Spleen (tissue), 11 donors: ENCODE measurements around the gene VAV2. TPM values are rescaled to one million over a fixed set of nuclear protein-coding genes. Genes with fewer than 3 reads are reported as not detected.

ENCODE experiments used
- DNase-seq: peaks from one replicate; pipeline ENCODE4 v3.0.0-alpha.2; 2020
- H3K27ac ChIP-seq, 8 donors: fragments of 200-600 bp; sonication (generic) in 7 of 8; 1 replicate in 4 of 8; 2 replicates in 4 of 8; pipeline versions ENCODE4 v1.5.0 to v1.8.0; 2016 to 2021; ENCODE audit warnings: inconsistent platforms in 4 of 8, mild to moderate bottlenecking in 4 of 8, moderate library complexity in 1 of 8
- H3K27me3 ChIP-seq, 7 donors: fragments of 200-600 bp; sonication (generic) in 6 of 7; replicated peaks in 1 of 7; 1 replicate in 4 of 7; 2 replicates in 3 of 7; pipeline versions ENCODE4 v1.5.0 to v1.8.0; 2016 to 2021; ENCODE audit warnings: inconsistent platforms in 3 of 7, mild to moderate bottlenecking in 1 of 7
- H3K36me3 ChIP-seq, 6 donors: fragments of 200-600 bp; sonication (generic) in 5 of 6; 1 replicate in 4 of 6; 2 replicates in 2 of 6; pipeline versions ENCODE4 v1.5.0 to v1.8.0; 2016 to 2021; ENCODE audit warnings: inconsistent platforms in 2 of 6
- H3K4me1 ChIP-seq, 6 donors: fragments of 200-600 bp; sonication (generic) in 5 of 6; 1 replicate in 3 of 6; 2 replicates in 3 of 6; pipeline versions ENCODE4 v1.5.0 to v1.8.0; 2016 to 2021; ENCODE audit warnings: inconsistent platforms in 3 of 6
- H3K4me3 ChIP-seq, 8 donors: fragments of 200-600 bp; sonication (generic) in 7 of 8; 1 replicate in 4 of 8; 2 replicates in 4 of 8; pipeline versions ENCODE4 v1.5.0 to v1.8.0; 2016 to 2021; ENCODE audit warnings: inconsistent platforms in 4 of 8, mild to moderate bottlenecking in 4 of 8, moderate library complexity in 2 of 8
- H3K9me3 ChIP-seq, 8 donors: fragments of 200-600 bp; sonication (generic) in 7 of 8; 1 replicate in 4 of 8; 2 replicates in 4 of 8; pipeline versions ENCODE4 v1.5.0 to v1.8.0; 2016 to 2021; ENCODE audit warnings: inconsistent platforms in 4 of 8
- POLR2A ChIP-seq, 3 donors: fragments of 450-650 bp; IDR thresholded peaks; one replicate each; pipeline ENCODE4 v1.5.1; 2017; ENCODE audit warnings: antibody characterized with exemption in 3 of 3, mild to moderate bottlenecking in 1 of 3
- POLR2AphosphoS5 ChIP-seq, 3 donors: sonication (generic); formaldehyde crosslinking; IDR thresholded peaks; one replicate each; pipeline ENCODE4 v1.5.1; 2017; ENCODE audit warnings: antibody characterized with exemption in 3 of 3
- WGBS, 5 donors: extraction: QIAGEN DNeasy Blood & Tissue Kit in 3 of 5; methylation state at CpG; one replicate each; pipeline versions ENCODE4 v1.1.5 to v1.1.7; 2013 to 2018; 5-methylcytosine and 5-hydroxymethylcytosine counted together
- intact Hi-C: fragments of 100-400 bp; cut with DNase I; formaldehyde crosslinking; loops from one replicate; pipeline ENCODE4 v1.15.0; 2023; ENCODE audit warnings: low total_unique reads
- polyA plus RNA-seq, 3 donors: library from polyadenylated mRNA; stranded (reverse); fragments of 200-250 nt; gene quantifications; one replicate each; pipeline ENCODE4 v1.2.1, GENCODE V29; 2013
- total RNA-seq, 7 donors: library from RNA; depleted of rRNA in 3 of 7; stranded (reverse); fragments of >200 nt in 3 of 7; fragmentation: NEBNext Ultra II Directional in 4 of 7; extraction: Animal tissue kit (Norgen Biotek cat#: 25700) in 4 of 7; gene quantifications; one replicate each; pipeline versions ENCODE4 v1.1.0 to v1.2.1, GENCODE V29; 2016 to 2021
- TF ChIP-seq, protein P1 (sequence below), 11 experiments: fragments of 200-600 bp in 7 of 11; fragments of 450-650 bp in 4 of 11; sonication (generic) in 4 of 11; IDR thresholded peaks in 8 of 11; conservative IDR thresholded peaks in 3 of 11; 1 replicate in 7 of 11; 2 replicates in 4 of 11; pipeline versions ENCODE4 v1.4.0 to v1.8.0; 2016 to 2021; ENCODE audit warnings: antibody characterized with exemption in 11 of 11, inconsistent platforms in 4 of 11, mild to moderate bottlenecking in 1 of 11
- donor health status: healthy with polysubstance abuse.
- donor health status: DM: no; HTN: no; CAD: no; lungs with moderate emphysema.
- donor health status: DM: no; HTN: no; CAD: no.
- donor health status: Bipolar disorder and iron deficiency.
- donor health status: healthy.
- donor health status: DM: no; HTN: no; CAD: no.
- donor health status: DM: yes; HTN: yes; CAD: no.

Gene VAV2
- total and polyA plus RNA-seq, 10 donors, result 14.2 to 39.2 (median 23.3) TPM

DNA sequence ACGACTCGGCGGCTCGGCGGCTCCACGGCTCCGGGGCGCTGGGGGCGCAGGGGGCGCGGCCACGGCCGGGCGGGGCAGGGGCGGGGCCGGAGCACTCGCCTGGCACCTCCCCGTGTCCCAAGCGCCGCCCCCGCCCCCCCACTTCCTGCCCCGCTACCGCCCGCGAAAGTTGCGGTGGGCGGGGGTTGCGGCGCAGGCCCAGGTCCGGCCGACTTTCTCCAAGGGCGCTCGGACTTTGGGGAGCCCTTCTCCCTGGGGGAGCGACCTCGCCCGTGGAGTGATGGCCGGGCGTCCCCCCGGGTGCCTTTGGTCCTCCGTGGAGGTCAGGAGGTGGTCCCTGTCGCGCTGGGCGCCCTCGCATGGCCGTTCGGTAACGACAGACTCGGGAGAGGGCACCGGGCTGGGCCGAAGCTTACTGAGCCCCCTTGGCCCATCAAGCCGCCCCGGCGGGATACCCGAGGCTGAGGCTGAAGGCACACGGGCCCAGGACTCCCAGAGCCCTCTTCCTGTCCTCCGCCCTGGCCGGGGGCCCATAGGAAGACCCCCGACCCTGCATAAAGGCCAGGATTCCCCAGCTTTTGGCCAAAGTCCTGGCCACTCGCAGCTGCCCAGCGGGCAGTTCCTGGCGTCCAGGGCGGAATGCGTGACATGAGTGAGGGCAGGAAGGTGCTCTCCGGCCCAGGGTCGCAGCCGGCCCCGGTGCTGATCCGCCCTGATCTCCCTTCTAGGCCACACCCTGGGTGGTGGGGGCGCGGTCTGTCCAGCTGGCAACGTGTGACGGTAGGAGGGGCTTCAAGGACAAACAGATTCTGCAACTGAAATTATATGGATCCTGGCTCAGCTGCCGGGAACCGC lies 883 bp upstream of the VAV2 start:
- Histone ChIP-seq H3K9me3 (no peaks in the 10 kb centered on the region), H3K4me3 (peak overlapping the region; percentile 59 to 93 (median 70)), H3K27ac (peak overlapping the region; percentile 80 to 94 (median 90)), H3K36me3 (no peaks in the 10 kb centered on the region), H3K27me3 (peaks cover 0 to 84% (median 17%) of the 10 kb centered on the region in 7 donors), H3K4me1 (peaks cover 27 to 51% (median 40%) of the 10 kb centered on the region in 6 donors)
- intact Hi-C loops, result loop anchor here (5.0 kb wide), 1 partner anchor 201 kb away; no protein-coding TSS in a partner anchor
- TF ChIP-seq POLR2A (IDR thresholded peaks at IDR 0.05) (peak in 1 of 3 donors; percentile 48), POLR2AphosphoS5 (IDR thresholded peaks at IDR 0.05) (peak; percentile 78 to 86 (median 81))
- TF ChIP-seq, protein P1, sequence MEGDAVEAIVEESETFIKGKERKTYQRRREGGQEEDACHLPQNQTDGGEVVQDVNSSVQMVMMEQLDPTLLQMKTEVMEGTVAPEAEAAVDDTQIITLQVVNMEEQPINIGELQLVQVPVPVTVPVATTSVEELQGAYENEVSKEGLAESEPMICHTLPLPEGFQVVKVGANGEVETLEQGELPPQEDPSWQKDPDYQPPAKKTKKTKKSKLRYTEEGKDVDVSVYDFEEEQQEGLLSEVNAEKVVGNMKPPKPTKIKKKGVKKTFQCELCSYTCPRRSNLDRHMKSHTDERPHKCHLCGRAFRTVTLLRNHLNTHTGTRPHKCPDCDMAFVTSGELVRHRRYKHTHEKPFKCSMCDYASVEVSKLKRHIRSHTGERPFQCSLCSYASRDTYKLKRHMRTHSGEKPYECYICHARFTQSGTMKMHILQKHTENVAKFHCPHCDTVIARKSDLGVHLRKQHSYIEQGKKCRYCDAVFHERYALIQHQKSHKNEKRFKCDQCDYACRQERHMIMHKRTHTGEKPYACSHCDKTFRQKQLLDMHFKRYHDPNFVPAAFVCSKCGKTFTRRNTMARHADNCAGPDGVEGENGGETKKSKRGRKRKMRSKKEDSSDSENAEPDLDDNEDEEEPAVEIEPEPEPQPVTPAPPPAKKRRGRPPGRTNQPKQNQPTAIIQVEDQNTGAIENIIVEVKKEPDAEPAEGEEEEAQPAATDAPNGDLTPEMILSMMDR (IDR thresholded peaks at IDR 0.05 in 8 of 11, conservative IDR thresholded peaks at IDR 0.05 in 3 of 11), result peak in 5 of 11 experiments; percentile 25 to 51 (median 50)
- WGBS, 5 donors, result 0 to 4% (median 1%) methylated on average over 13 to 74 of the region's 74 CpGs
- peak; percentile 92 for DNase-seq

DNA sequence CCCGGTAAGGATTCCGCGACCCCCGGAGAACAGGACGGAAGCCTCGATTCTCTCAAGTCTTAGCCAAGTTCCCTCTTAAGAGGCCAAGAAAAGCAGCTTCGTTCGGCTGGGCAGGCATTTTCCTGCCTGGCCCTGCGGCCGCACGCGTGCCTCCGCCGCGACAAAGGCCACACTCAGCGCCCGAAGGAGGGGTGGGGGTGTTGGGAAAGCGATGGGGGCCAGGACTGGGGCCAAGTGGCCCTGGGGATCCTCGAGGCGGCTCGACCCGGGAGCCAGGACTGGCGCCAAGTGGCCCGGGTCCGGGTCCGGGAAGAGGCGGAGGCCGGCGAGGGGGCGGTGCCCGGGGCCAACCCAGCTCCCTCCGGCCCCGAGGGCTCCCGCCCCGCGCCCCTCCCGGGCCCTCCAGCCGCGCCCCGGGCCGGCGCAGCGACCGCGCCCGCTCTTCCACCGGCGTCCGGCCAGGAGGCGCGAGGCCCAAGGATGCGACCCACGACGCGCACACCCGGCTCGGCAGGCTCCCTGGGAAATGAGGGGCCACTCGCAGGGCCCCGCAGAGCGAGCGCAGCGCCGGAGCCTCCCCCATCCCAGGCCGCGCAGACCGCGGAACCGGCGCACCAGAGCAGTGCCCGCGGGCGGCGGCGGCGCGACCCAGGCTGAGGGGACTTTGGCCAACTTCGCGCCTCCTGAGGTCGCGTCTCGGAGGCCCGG lies 756 bp downstream of the VAV2 start:
- intact Hi-C loops, result loop anchor here (5.0 kb wide), 1 partner anchor 199 kb away; no protein-coding TSS in a partner anchor

DNA sequence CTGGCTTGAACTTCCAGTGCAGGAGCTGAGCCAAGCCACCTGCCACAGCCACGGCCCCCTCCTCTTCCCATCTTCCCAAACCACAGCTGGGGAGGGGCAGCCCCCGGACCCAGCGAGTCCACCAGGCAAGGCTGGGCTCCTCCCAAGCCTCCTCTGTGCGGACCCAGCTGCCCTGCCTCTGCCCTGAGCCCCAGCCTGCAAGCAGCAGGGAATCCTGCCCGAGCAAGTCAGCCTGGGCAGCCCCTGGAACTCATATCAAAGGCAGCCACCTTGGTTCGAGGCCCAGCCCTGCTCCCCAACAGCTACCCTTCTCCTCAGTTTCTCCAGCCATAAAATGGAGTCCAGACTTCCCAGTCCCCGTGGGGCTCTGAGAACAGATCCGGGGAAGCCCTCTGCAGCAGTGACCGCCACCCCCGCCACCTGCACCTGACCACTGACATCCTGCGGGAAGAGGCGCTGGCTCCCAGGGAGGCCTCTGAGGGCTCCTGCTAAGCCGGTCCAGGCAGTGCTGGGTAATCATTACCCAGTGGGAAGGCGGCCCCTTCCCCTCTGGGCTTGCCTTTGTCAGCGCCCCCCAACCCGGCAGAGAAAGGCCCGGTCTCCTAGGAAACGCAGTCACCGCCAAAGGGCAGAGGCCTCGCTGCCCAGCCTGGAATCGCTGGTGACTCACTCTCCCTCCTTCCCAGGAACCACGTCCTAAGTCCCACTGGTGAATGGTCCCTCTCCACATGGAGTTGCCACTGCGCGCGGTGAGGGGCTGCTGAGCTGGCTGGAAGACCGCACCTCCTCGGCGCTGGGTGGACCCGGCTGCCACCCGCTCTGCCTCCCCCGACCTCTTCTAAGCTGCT lies 1.5 kb downstream of the VAV2 start:
- Histone ChIP-seq H3K9me3 (no peaks in the 10 kb centered on the region), H3K4me3 (peak overlapping the region; percentile 44 to 93 (median 70)), H3K4me1 (peaks cover 27 to 73% (median 43%) of the 10 kb centered on the region in 6 donors), H3K27me3 (peaks cover 0 to 64% (median 17%) of the 10 kb centered on the region in 7 donors), H3K27ac (peak overlapping the region in 7 of 8 donors; percentile 40 to 94 (median 90)), H3K36me3 (no peaks in the 10 kb centered on the region)
- peak; percentile 14 to 34 (median 33) for TF ChIP-seq POLR2AphosphoS5 (IDR thresholded peaks at IDR 0.05)
- TF ChIP-seq, protein P1 (IDR thresholded peaks at IDR 0.05 in 8 of 11, conservative IDR thresholded peaks at IDR 0.05 in 3 of 11), result no peak
- DNase-seq, result peak; percentile 74
- intact Hi-C loops, result loop anchor here (5.0 kb wide), 1 partner anchor 198 kb away; no protein-coding TSS in a partner anchor
- 47 to 63% (median 55%) methylated on average over 17 to 31 of the region's 31 CpGs for WGBS, 5 donors

More for the DNA sequence above, 756 bp downstream of the VAV2 start:
- H3K36me3 ChIP-seq, result no peaks in the 10 kb centered on the region
- H3K4me1 ChIP-seq, result peaks cover 27 to 66% (median 43%) of the 10 kb centered on the region in 6 donors
- H3K27me3 ChIP-seq, result peaks cover 0 to 71% (median 17%) of the 10 kb centered on the region in 7 donors
- peak overlapping the region in 7 of 8 donors; percentile 40 to 94 (median 90) for H3K27ac ChIP-seq
- TF ChIP-seq, protein P1 (IDR thresholded peaks at IDR 0.05 in 8 of 11, conservative IDR thresholded peaks at IDR 0.05 in 3 of 11), result no peak
- peak in 1 of 3 donors; percentile 37 for TF ChIP-seq POLR2AphosphoS5 (IDR thresholded peaks at IDR 0.05)
- DNase-seq, result peak; percentile 79
- peak overlapping the region; percentile 44 to 93 (median 70) for H3K4me3 ChIP-seq
- H3K9me3 ChIP-seq, result no peaks in the 10 kb centered on the region
- WGBS, 5 donors, result 1 to 2% (median 1%) methylated on average over 38 to 82 of the region's 82 CpGs; no CpG with 5 or more reads in 1 of the 5 donors
